Measurements from ENCODE around the gene GCN1.

GCN1 gene

DNA sequence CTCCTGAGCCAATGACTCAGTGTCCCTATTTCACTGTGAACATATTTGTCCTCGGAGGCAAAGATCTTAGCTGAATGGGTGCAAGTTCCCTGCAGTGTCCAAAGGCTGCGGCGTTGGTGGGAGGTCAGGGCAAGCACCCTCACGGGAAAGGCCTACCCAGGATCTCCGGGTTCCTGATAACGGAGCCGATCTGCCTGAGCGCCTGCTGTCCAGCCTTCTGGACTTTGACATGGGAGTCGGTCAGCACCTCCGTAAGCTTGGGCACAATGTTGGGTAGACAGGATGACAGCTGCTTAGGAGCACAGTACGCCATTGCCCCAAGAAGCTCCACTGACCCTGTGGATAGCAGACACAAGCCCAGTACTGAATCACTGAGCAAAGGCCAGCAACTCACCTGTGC, 46.5 kb downstream of the GCN1 start:
- no peak for DNase-seq (ENCODE audit: low read depth)
- no peak overlapping the region for H3K4me3 ChIP-seq (ENCODE audit: low read length)
- peaks cover 90% of the 10 kb centered on the region for H3K36me3 ChIP-seq (ENCODE audit: control insufficient read depth, insufficient read depth, low read length, severe bottlenecking)

DNA sequence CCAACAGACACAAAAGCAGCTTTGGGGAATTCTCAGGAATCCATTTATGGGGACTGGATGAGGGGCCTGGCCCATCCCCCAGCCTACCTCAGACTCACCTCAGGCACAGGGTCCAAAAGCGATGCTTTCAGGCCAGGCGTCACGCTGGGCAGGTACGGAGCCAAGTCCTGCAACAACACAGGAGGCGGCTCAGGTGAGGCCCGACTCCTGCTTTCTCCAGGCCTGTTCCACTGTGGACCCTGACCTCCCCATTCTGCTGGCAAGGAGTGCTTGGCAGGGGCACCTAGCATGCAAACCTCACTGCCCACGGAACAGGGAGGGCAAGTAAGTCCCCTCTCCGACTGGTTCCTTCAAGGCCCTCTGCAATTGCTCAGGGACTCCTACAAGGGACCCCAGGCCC, 49.4 kb downstream of the GCN1 start:
- no peak overlapping the region for H3K4me3 ChIP-seq (ENCODE audit: low read length)
- no peak overlapping the region for H3K9ac ChIP-seq (ENCODE audit: low read length)
- H3K4me1 ChIP-seq (ENCODE audit: control insufficient read depth, insufficient read depth, low read length) = peaks cover 13% of the 10 kb centered on the region
- DNase-seq (ENCODE audit: low read depth) = no peak
- H3K9me3 ChIP-seq (ENCODE audit: control insufficient read depth, low read length) = no peaks in the 10 kb centered on the region
- peaks cover 99% of the 10 kb centered on the region for H3K36me3 ChIP-seq (ENCODE audit: control insufficient read depth, insufficient read depth, low read length, severe bottlenecking)
- H3K27me3 ChIP-seq (replicated peaks; ENCODE audit: control insufficient read depth, insufficient read depth, low read length) = no peaks in the 10 kb centered on the region

More for the DNA sequence above, 46.5 kb downstream of the GCN1 start:
- H3K9me3 ChIP-seq (ENCODE audit: control insufficient read depth, low read length) = no peaks in the 10 kb centered on the region
- H3K9ac ChIP-seq (ENCODE audit: low read length) = no peak overlapping the region
- H3K27me3 ChIP-seq (replicated peaks; ENCODE audit: control insufficient read depth, insufficient read depth, low read length) = no peaks in the 10 kb centered on the region
- no peaks in the 10 kb centered on the region for H3K4me1 ChIP-seq (ENCODE audit: control insufficient read depth, insufficient read depth, low read length)

DNA sequence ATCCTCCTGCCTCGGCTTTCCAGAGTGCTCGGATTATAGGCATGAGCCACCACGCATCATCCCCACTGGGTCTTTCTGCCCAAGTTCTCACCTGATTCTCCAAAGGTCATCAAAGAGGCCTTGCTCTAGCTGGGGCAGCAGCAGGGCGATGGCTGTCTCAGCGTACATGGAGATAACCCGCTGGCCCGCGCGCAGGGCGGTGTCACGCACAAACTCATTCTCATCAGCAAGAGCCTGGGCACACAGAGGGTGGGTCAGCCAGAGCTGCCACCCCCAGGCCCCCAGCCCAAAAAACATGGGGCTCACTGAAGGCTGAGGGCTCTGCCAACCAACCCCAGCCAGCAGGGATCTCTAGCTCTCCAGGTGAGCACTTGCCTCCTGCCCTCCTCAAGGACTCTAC, 50.3 kb downstream of the GCN1 start:
- Histone ChIP-seq H3K36me3 (ENCODE audit: control insufficient read depth, insufficient read depth, low read length, severe bottlenecking) (peaks cover 99% of the 10 kb centered on the region), H3K9ac (ENCODE audit: low read length) (no peak overlapping the region), H3K9me3 (ENCODE audit: control insufficient read depth, low read length) (no peaks in the 10 kb centered on the region), H3K4me1 (ENCODE audit: control insufficient read depth, insufficient read depth, low read length) (peaks cover 13% of the 10 kb centered on the region), H3K27me3 (replicated peaks; ENCODE audit: control insufficient read depth, insufficient read depth, low read length) (no peaks in the 10 kb centered on the region), H3K4me3 (ENCODE audit: low read length) (no peak overlapping the region)
- DNase-seq (ENCODE audit: low read depth) = no peak

DNA sequence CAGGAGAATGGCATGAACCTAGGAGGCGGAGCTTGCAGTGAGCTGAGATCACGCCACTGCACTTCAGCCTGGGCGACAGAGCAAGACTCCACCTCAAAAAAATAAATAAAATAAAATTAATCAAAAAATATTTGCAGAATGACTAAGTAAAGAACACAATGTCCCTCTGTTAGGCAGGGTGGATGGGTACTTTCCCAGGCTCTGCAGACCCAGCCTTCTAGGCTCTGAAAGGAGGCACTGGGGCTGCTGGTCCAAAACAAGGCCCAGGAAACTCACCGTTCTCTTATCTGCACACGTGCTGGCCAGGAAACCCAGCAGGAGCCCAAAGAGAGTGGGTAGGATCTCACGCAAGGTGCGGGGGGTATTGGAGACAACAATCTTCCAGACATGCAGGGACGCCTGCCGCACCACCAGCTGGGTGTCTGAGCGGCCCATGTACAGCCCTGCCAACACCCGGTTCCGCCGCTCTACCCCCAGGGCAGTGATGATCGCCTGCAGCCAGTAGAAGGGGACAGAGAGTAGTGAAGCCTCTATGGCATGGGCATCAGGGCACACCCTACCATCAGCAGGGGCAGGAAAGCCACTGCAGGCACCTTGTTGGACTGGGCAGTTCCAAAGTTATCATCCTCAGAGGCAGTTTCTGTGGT, 52.2 kb downstream of the GCN1 start:
- Histone ChIP-seq H3K9me3 (ENCODE audit: control insufficient read depth, low read length) (no peaks in the 10 kb centered on the region), H3K4me3 (ENCODE audit: low read length) (no peak overlapping the region), H3K36me3 (ENCODE audit: control insufficient read depth, insufficient read depth, low read length, severe bottlenecking) (peaks cover 96% of the 10 kb centered on the region), H3K4me1 (ENCODE audit: control insufficient read depth, insufficient read depth, low read length) (peaks cover 13% of the 10 kb centered on the region), H3K27me3 (replicated peaks; ENCODE audit: control insufficient read depth, insufficient read depth, low read length) (no peaks in the 10 kb centered on the region), H3K9ac (ENCODE audit: low read length) (no peak overlapping the region)
- peak; percentile 8 for DNase-seq (ENCODE audit: low read depth)

DNA sequence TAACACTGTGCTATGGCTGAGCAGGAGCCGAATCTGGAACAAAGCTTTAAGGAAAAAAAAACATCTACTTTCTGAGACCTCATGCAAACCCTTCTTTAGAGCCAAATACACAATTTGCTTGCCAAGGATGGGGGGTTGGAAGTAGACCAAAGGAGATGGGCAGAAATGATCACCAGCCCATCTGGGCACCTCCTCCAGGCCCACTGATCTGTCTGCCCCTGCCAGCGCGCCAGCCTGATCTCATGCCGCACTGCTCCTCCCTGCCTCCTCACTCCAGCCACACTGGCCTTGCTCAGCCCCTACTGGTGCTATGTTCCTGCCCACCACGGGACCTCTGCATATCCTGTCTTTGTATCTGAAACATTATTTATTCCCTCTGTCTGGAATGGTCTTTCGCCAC, 53.2 kb downstream of the GCN1 start:
- Histone ChIP-seq H3K36me3 (ENCODE audit: control insufficient read depth, insufficient read depth, low read length, severe bottlenecking) (peaks cover 96% of the 10 kb centered on the region), H3K4me3 (ENCODE audit: low read length) (no peak overlapping the region)
- no peak for DNase-seq (ENCODE audit: low read depth)

DNA sequence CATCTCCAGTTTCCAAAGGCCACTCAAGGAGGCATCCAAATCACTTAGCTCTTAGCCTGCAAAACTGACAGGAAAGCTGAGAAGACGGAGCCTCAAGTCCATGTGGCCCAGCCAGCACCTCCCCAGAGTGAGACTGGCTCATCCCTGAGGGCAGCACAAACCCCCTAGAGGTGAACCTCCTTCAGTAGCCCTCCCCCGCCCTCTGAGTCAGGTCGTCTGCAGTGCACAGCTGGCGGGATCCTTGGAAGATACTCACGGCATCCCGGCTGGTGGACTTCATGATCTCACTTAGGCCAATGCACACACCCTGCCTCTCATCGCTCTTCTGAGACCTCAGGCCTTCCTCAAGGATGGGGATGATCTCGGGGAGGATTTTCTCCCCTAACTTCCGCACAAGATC, 53.9 kb downstream of the GCN1 start:
- H3K36me3 ChIP-seq (ENCODE audit: control insufficient read depth, insufficient read depth, low read length, severe bottlenecking) = peaks cover 96% of the 10 kb centered on the region

More for the DNA sequence above, 53.2 kb downstream of the GCN1 start:
- Histone ChIP-seq H3K9me3 (ENCODE audit: control insufficient read depth, low read length) (no peaks in the 10 kb centered on the region), H3K9ac (ENCODE audit: low read length) (no peak overlapping the region), H3K4me1 (ENCODE audit: control insufficient read depth, insufficient read depth, low read length) (peaks cover 13% of the 10 kb centered on the region), H3K27me3 (replicated peaks; ENCODE audit: control insufficient read depth, insufficient read depth, low read length) (no peaks in the 10 kb centered on the region)

DNA sequence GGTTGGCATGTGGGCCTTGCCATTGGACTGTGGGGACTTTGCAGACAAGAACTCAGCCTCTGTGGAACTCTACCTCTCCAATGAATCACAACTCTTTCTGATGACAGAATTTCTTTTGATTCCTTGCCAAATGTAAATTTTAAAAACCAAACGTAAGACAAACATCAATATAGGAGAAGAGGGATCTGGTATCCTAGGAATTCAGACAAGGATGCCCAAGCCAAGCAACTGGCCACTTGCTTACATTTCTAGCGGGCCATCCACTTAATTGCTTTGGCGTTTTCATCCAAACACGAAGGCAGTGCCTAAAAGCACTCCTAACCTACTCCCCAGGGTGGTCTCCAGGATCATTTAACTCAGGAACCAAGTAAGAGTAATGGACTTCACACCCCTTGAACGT, 54.6 kb downstream of the GCN1 start:
- H3K4me3 ChIP-seq (ENCODE audit: low read length) = no peak overlapping the region
- H3K36me3 ChIP-seq (ENCODE audit: control insufficient read depth, insufficient read depth, low read length, severe bottlenecking) = peaks cover 94% of the 10 kb centered on the region
- H3K4me1 ChIP-seq (ENCODE audit: control insufficient read depth, insufficient read depth, low read length) = peaks cover 13% of the 10 kb centered on the region
- no peaks in the 10 kb centered on the region for H3K27me3 ChIP-seq (replicated peaks; ENCODE audit: control insufficient read depth, insufficient read depth, low read length)
- H3K9ac ChIP-seq (ENCODE audit: low read length) = no peak overlapping the region
- DNase-seq (ENCODE audit: low read depth) = no peak
- H3K9me3 ChIP-seq (ENCODE audit: control insufficient read depth, low read length) = no peaks in the 10 kb centered on the region

More for the DNA sequence above, 53.9 kb downstream of the GCN1 start:
- Histone ChIP-seq H3K9ac (ENCODE audit: low read length) (no peak overlapping the region), H3K9me3 (ENCODE audit: control insufficient read depth, low read length) (no peaks in the 10 kb centered on the region), H3K27me3 (replicated peaks; ENCODE audit: control insufficient read depth, insufficient read depth, low read length) (no peaks in the 10 kb centered on the region), H3K4me3 (ENCODE audit: low read length) (no peak overlapping the region), H3K4me1 (ENCODE audit: control insufficient read depth, insufficient read depth, low read length) (peaks cover 13% of the 10 kb centered on the region)
- no peak for DNase-seq (ENCODE audit: low read depth)

DNA sequence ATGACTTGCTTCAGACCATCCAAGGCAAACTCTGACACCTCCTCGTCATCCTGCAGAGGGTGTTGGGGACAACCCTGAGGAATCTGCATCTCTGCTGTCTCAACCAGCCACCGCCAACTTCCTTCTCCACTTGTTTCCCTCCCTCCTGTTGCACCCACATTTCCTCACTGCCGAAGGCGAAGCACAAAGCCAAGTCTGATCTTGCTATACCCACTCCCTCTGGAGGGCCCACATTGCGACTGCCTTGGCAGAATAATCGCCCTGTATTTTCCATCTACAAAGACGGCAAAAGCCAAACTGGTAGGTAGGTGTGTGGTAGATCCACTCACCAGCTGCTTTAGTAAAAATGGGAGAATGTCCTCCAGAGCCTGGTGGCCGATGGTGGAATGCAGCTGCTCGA, 56.1 kb downstream of the GCN1 start:
- no peaks in the 10 kb centered on the region for H3K27me3 ChIP-seq (replicated peaks; ENCODE audit: control insufficient read depth, insufficient read depth, low read length)
- no peak overlapping the region for H3K9ac ChIP-seq (ENCODE audit: low read length)
- no peak overlapping the region for H3K4me3 ChIP-seq (ENCODE audit: low read length)
- H3K9me3 ChIP-seq (ENCODE audit: control insufficient read depth, low read length) = no peaks in the 10 kb centered on the region
- no peak for DNase-seq (ENCODE audit: low read depth)
- H3K4me1 ChIP-seq (ENCODE audit: control insufficient read depth, insufficient read depth, low read length) = peaks cover 13% of the 10 kb centered on the region
- peaks cover 94% of the 10 kb centered on the region for H3K36me3 ChIP-seq (ENCODE audit: control insufficient read depth, insufficient read depth, low read length, severe bottlenecking)

DNA sequence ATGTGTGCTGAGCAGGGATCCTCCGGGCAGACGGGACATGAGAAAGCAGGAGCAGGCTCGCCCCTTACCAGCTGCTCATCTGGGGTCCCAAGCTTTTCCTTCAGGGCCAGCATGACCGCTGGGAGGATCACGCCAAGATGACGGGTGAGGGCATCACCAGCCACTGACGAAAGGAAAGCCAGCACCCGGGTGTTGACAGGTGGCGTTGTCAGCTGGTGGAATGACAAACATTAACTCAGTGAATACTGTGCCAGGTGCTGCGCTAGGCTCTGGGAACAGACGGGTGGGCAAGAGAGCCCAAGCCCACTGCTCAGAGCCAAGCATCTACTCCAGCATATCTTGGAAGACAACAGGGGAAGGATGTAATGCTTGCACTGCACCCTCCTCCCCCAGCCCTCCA, 56.7 kb downstream of the GCN1 start:
- Histone ChIP-seq H3K36me3 (ENCODE audit: control insufficient read depth, insufficient read depth, low read length, severe bottlenecking) (peaks cover 95% of the 10 kb centered on the region), H3K27me3 (replicated peaks; ENCODE audit: control insufficient read depth, insufficient read depth, low read length) (no peaks in the 10 kb centered on the region), H3K9ac (ENCODE audit: low read length) (no peak overlapping the region), H3K9me3 (ENCODE audit: control insufficient read depth, low read length) (no peaks in the 10 kb centered on the region), H3K4me1 (ENCODE audit: control insufficient read depth, insufficient read depth, low read length) (peaks cover 12% of the 10 kb centered on the region), H3K4me3 (ENCODE audit: low read length) (no peak overlapping the region)
- DNase-seq (ENCODE audit: low read depth) = no peak

DNA sequence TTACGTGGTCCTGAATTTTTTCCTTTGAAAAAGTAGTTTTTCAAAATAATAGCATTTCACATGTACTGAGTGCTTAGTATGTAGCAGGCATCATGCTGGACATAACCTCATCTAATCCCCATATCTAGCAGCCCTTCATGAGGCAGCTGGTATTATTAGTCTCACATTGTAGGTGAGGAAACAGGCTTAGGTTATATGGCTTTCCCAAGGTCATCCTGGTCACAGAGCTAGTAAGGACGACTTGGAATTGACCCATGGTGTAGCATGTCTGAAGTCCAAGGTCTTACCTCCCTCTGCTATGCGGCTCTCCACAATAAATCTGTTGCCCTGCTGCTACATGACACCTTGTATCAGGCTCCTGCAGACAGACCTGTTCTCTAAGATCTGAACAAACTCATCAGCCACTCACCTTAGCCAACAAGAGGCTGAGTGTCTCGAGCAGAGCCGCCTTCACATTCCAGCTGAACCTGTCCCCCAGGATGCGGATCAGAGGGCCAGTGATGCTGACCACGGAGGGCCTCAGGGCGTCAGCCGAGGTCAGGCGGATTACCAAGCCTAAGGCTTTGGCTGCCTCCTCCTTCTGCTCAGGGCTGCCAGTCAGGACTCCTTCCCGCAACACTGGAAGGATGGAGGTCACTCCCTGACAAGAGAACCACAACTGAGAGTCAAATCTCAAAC, 58.3 kb downstream of the GCN1 start:
- no peaks in the 10 kb centered on the region for H3K9me3 ChIP-seq (ENCODE audit: control insufficient read depth, low read length)
- no peaks in the 10 kb centered on the region for H3K27me3 ChIP-seq (replicated peaks; ENCODE audit: control insufficient read depth, insufficient read depth, low read length)
- peaks cover 95% of the 10 kb centered on the region for H3K36me3 ChIP-seq (ENCODE audit: control insufficient read depth, insufficient read depth, low read length, severe bottlenecking)
- DNase-seq (ENCODE audit: low read depth) = no peak
- H3K9ac ChIP-seq (ENCODE audit: low read length) = no peak overlapping the region
- peaks cover 2% of the 10 kb centered on the region for H3K4me1 ChIP-seq (ENCODE audit: control insufficient read depth, insufficient read depth, low read length)
- H3K4me3 ChIP-seq (ENCODE audit: low read length) = no peak overlapping the region

DNA sequence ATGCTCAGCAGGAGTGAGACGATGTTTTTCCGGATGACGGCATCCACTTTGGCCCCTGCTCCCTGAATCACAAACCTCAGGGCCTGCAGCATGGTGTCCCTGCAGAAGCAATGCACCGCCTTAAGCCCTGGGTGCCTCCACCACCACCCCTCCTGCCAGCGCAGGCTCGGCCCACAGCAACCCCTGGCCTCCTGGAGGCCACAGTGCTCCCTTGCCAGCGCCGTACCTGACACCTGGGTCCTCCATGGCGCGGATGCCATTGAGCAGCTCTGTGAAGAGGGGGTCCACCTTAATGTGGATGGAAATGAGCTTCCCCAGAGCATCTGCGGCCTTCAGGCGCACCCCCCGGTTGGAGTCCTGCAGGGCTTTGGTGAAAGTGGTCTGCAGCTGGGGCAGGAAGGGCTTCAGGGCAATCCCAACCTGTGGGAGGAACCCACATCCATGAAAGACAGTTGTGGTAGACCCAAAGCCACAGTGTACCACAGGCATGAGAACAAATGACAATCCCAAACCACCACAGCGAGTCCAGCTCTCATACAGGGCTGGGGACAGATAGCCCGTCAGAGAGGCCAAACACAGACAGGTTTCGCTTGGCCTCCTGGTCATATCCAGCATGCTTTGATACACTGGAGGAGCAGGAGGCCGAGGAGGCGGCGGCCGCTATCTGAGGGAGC, 60.1 kb downstream of the GCN1 start:
- H3K9ac ChIP-seq (ENCODE audit: low read length) = no peak overlapping the region
- H3K9me3 ChIP-seq (ENCODE audit: control insufficient read depth, low read length) = no peaks in the 10 kb centered on the region
- no peak for DNase-seq (ENCODE audit: low read depth)
- no peaks in the 10 kb centered on the region for H3K4me1 ChIP-seq (ENCODE audit: control insufficient read depth, insufficient read depth, low read length)
- no peak overlapping the region for H3K4me3 ChIP-seq (ENCODE audit: low read length)
- peaks cover 95% of the 10 kb centered on the region for H3K36me3 ChIP-seq (ENCODE audit: control insufficient read depth, insufficient read depth, low read length, severe bottlenecking)
- H3K27me3 ChIP-seq (replicated peaks; ENCODE audit: control insufficient read depth, insufficient read depth, low read length) = no peaks in the 10 kb centered on the region
